Hematopoietic multipotent progenitor cell treated with erythropoietin and hydrocortisone succinate and interleukin-3 and kit ligand, for 6 days (in vitro differentiated cells): ENCODE data around the gene NDC80.

Source experiments
- DNase-seq: peaks from one replicate; pipeline ENCODE4 v3.0.0-alpha.2; 2015

Gene NDC80

DNA sequence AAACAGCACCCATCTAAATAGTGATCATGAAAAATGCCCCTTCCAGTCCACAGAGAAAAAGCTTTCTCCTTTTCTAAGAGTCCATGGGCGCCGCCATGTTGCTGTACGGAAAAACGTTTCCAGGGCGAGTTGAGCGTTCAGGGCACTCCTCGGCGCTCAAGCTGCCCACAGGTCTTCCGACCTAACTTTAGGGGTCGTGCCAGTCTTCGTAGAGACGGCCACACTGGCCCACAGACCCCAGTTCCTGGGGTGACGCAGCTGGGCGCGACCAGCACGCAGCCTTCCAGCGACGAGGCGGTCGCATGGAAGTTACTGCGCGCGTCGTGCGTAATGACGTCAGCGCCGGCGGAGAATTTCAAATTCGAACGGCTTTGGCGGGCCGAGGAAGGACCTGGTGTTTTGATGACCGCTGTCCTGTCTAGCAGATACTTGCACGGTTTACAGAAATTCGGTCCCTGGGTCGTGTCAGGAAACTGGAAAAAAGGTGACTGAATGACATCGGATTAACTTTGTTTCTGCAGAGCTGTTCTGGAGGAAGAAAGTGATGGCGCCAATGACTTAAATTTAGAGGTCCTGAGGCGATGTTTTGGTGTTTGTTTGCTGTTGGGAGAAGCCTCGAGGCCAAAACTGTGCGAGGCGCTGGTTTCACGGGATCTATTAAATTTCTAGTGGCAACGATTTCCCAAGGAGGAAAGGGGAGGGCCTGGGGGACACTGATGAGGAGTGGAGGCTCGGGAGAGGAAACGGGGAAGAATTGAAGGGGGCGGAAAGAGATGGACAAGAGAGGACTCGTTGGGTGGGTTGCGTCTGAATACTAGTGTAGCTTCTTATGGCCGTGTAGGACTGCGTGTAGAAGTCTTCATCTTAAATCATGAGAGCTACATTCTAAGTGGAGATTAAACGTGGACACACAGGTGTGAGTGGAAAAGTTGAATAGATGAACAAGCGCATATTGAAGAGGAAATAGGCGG, at the start of gene NDC80, which contains the start of gene METTL4:
TSS of gene NDC80 (plus strand) at position 358 of the 971 bp plus-strand sequence. CDS start 1,429 bp downstream, outside the sequence.
TSS of gene METTL4 (minus strand) at position 306 of the 971 bp plus-strand sequence. CDS start 4,289 bp downstream, outside the sequence.
- DNase-seq: peak; percentile 94

DNA sequence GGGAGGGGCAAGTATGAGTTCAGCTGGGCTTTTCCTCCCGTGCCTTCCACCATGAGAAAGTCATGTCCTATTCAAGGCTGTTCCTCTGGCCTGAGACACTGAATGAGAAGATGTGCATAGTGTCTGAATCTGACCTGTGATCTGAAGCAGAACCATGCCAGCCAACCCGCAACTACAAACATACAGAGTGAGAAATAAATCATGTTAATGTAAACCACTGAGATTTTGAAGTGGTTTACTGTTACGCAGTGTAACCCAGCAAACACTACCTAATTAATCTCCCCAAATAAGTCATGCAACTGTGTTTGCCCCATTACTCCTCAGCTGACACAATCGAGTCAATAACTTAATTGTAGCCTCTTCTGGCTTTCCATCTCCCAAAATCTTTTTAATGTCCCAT, 49.2 kb upstream of the NDC80 start:
- no peak for DNase-seq

DNA sequence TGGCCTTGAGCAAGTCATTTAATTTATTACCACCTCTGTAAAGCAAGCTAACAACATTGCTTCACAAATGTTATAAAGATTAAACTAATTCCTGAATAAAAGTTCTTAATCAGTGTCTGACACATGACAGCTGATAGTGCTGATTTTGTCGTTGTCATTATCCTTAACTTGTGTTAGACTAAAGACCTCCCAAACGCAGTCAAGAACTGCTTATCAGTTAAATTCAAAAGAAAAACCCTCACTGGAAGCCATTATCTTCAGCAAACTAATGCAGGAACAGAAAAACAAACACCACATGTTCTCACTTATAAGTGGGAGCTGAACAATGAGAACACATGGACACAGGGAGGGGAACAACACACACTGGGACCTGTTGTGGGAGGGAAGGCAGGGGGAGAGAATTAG, 46.6 kb upstream of the NDC80 start:
- peak; percentile 49 for DNase-seq

DNA sequence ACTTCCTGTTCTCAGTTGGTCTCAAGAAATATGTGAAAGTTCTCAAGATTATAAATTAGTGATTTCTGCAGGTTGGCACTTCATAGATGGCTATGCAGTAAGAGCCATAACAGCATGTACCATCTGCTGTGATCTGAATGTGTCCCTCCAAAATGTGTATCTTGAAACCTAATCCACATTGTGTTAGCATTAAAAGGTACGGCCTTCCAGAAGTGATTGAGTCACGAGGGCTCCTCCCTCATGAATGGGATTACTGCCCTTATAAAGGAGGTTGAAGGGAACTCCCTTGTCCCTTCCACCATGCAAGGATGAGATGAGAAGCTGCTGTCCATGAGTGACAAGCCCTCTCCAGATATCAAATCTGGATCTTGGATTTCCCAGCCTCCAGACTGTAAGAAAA, 45.0 kb upstream of the NDC80 start:
- DNase-seq: no peak

DNA sequence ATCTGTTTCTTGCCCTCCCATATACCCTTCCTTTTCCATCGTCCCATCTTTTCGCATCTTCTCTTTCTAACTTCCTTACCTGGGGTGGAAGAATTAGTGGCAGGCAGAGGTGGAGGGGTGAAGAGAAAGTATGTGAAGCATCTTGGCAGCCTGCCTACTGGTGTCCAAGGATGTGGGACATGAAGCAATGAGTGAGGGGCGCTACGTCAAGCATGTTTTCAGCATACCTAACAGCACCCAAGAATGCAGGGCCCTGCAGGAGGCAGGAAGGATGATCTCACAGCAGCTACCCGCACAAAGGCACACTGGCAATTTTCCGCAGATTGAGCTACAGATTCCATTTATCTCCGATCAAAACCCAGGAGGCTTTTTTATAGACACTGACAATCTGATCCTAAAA, 42.2 kb upstream of the NDC80 start:
- DNase-seq: no peak

- no peak for DNase-seq
Measured at GRCh38 chr18:2531751-2532150, 39.6 kb upstream of the NDC80 start.

GRCh38 chr18:2532797-2533196, 38.6 kb upstream of the NDC80 start:
- DNase-seq: no peak

- DNase-seq: no peak
Measured at GRCh38 chr18:2534906-2535305, 36.5 kb upstream of the NDC80 start.

DNA sequence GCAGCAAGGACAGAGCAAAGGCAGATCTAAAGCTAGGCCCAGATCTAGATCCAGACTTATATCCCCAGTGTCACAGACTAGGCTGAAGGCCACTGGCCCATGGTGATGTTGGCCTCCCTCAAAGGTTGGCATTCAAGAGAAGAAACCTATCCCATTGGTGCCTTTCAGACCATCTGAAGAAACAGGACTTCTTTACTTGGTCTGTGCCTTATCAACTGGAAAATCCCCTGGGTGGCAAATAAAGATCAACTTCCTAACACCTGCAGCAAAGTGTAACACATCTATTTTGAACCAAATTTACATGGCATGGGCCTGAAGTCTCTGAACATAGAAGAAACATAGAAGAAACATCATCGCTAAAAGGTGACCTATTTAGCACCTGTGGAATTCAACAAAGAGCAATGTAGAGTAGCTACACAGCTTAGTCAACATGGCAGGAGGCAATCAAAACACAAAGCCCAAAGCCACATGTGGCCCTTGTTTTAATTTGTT, 35.9 kb upstream of the NDC80 start:
- no peak for DNase-seq

DNA sequence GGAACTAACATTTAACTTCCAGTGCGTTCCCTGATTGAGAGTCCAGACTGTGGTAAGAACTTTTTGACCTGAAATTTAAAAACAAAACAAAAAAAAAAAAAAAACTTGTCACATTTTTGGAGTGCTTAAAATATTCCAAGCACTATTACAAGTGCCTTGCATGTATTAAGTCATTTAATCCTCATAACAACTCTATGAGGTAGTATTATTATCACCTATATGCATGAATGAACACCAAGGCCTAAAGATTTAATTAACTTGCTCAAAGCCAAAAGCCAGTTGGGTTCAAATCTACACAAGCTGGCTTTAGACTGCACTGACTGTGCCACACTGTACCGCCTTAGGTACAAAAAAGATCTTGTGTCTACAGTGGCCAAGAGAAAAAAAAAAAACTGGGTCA, 35.3 kb upstream of the NDC80 start:
- no peak for DNase-seq

DNA sequence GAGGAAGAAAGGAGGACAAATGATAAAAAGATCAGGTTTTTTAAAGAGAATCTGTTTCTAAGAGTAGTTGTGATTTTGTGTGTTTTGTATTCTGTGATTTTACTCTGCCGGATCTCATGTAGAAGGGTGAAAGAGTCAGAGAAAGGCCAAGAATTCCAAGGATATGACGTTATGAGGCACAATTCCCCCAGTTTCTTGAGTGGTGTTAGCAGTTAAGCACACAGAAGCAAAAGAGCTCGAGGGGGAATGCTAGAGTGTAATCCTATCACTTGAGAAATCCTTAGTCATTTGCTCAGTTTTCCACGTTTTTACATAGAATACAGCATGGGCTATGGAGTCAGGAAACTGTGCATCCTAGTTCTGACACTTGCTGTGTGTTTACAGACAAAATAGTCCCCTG, 34.9 kb upstream of the NDC80 start:
- DNase-seq: no peak

GRCh38 chr18:2537296-2537695, 34.1 kb upstream of the NDC80 start:
- DNase-seq: no peak

DNA sequence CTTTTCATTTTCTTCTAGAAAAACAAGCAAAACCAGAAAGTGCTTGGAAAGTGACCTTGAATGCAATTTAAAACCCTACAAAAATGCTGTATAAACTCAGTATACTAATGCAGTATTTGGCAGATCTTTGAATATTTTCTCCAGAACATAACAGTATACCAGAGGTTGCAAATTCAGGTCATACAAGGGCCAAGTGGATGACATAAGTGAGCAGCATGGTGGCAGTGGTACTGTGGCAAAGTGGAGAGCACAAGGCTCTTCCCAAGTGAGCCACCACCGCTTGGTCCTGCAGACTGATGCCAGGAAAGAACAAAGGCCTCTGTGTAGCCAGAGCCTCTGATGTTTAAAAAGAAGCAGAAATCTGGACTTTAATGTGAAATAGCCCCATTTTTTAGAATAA, 33.1 kb upstream of the NDC80 start:
- no peak for DNase-seq

DNA sequence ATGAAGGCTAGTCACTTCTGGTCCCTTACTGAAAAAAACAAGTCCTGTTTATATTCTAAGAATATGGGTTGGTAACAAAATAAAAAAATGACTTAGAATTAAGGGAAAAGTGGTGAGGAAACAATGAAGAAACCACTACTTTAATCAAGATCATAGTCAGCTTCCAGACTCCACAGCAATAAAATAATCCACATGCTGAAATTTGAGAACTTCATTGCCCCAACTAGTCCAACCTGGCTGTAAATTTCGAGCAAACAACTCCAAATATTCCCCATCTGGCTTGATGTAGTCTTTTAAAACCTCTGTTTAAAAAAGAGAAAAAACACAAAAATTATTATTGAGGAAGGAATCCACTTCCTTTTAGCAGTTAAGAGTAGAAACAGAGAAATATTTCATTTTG, 32.5 kb upstream of the NDC80 start:
- no peak for DNase-seq

GRCh38 chr18:2540575-2540974, 30.8 kb upstream of the NDC80 start:
- DNase-seq: no peak

- peak; percentile 70 for DNase-seq
Measured at GRCh38 chr18:2541925-2542563, 29.3 kb upstream of the NDC80 start.

DNA sequence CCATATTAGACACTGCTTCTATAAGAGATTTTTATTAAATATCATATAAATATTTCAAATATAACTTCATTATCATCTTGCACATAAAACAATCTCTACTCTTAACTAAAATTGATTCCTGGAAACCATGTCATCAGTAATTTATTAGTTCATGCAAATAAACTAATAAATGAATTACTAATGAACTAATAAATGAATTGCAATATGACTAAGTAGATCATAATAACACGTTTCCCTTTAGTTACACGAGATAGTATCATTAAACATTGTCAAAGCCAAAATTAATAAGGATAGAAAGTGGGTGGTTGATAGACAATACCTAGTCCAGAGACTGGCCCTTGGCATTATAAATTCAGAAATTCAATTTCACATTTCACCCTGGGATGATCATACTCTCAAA, 26.2 kb upstream of the NDC80 start:
- no peak for DNase-seq

DNA sequence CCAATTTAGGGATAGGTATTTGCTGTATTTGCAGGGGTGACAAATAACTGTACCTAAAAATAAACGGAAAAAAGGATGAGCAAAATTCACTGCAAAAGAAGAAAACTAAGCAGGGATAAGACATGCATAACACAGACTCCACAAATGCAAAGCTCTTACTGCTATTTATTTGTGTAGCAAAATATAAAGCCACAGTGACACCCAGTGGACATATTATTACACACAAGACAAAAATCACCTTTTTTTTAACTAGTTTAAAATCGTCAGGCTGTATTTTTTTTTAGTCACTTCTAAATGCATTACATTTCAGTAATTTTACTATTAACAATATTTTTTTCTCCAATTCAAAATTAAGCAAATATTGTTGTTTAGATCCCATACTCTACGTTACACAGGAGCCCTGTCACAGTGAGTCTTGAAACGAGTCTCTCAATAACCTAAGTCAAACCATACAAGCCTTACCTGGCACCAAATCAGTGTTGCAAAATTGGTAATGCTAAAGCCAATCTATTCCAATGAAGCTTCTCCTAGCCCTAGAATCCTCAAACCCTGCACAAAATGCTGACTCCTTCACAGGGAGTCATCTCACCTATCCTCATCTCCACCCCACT, 23.8 kb upstream of the NDC80 start:
- peak; percentile 81 for DNase-seq

DNA sequence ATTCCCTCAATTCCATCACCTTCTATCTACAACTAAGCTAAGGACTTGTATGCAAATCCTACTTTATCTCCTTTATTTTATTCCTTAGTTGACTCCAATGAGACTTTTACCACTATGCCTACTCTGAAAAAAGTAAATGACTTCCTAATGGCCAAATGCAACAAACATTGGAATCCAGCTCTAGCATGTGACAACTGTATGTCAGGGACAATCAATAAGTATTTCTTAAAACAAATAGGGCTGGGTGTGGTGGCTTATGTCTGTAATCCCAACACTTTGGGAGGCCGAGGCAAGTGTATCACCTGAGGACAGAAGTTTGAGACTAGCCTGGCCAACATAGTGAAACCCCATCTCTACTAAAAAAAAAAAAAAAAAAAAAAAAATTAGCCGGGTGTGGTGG, 21.9 kb upstream of the NDC80 start:
- DNase-seq: no peak

DNA sequence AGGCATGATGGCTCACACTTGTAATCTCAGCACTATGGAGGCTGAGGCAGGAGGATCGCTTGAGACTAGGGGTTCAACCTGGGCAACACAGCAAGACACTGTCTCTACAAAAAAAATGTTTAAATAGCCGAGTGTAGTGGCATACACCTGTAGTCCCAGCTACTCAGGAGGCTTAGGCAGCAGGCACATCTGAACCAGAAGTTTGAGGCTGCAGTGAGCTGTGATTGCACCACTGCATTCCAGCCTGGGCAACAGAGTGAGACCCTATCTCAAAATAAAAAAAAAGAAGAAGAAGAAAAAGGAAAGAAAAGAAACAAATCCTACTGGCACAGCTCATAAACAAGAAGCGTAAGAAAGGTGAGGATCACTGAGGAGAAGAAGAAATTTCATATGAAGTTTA, 19.9 kb upstream of the NDC80 start:
- no peak for DNase-seq

- DNase-seq: no peak
Measured at GRCh38 chr18:2554696-2555095, 16.7 kb upstream of the NDC80 start.

GRCh38 chr18:2555895-2556294, 15.5 kb upstream of the NDC80 start:
- DNase-seq: no peak

DNA sequence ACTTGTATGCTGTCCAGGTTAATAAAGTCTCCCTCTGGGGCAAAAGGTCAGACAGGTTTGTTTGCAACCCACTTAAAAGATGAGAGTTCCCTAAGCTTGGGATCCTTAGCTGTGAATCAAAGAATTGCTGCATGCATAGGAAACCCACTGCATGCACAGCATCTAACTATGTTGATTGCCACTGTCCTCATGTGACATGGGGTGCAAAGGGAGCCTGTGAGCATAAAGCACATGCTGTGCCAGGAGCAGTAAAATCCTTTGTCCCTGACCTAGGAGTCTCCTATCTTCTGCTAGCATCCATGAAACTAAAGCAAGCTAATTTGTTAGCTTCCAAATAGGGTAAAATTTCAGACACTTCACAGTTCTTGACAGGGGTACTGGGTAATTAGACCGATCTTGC, 13.8 kb upstream of the NDC80 start:
- no peak for DNase-seq

DNA sequence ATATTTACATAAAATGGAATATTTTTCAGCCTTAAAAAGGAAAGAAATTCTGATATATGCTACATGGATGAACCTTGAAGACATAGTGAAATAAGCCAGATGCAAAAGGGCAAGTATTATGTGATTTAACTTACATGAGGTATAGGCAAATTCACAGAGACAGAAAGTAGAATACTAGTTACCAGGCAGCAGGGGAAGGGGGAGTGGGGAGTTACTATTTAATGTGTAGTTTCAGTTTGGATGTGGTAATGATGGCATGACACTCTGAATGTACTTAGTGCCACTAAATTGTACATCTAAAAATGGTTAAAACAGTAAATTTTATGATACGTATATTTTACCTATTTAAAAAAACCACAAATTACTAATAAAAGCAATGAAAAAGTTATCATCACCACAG, 12.1 kb upstream of the NDC80 start:
- no peak for DNase-seq
